Neuronal stem cell (in vitro differentiated cells): ENCODE measurements around the gene NPM1.

Experiments
- DNase-seq: peaks from one replicate; pipeline ENCODE4 v3.0.0-alpha.2; 2013; ENCODE audit warnings: low spot score
- H2AFZ ChIP-seq: one replicate; pipeline ENCODE4 v1.6.1; 2013; ENCODE audit warnings: mild to moderate bottlenecking, low read length, inconsistent platforms
- H2AK5ac ChIP-seq: 2 replicates; pipeline ENCODE4 v1.6.1; 2013; ENCODE audit warnings: low read depth, mild to moderate bottlenecking, inconsistent platforms, low read length, moderate library complexity, mixed read lengths
- H2BK120ac ChIP-seq: 2 replicates; pipeline ENCODE4 v1.6.1; 2013; ENCODE audit warnings: low read depth, mild to moderate bottlenecking, inconsistent platforms, low read length, moderate library complexity, mixed read lengths
- H2BK12ac ChIP-seq: one replicate; pipeline ENCODE4 v1.6.1; 2013; ENCODE audit warnings: low read length, inconsistent platforms
- H2BK15ac ChIP-seq: 2 replicates; pipeline ENCODE4 v1.6.1; 2013; ENCODE audit warnings: mild to moderate bottlenecking, low read length, inconsistent platforms, mixed read lengths
- H2BK5ac ChIP-seq: one replicate; pipeline ENCODE4 v1.6.1; 2013; ENCODE audit warnings: inconsistent platforms, mild to moderate bottlenecking, low read length, moderate library complexity
- H3K14ac ChIP-seq: one replicate; pipeline ENCODE4 v1.6.1; 2013; ENCODE audit warnings: low read length, inconsistent platforms
- H3K18ac ChIP-seq: 2 replicates; pipeline ENCODE4 v1.6.1; 2013; ENCODE audit warnings: low read length, inconsistent platforms
- H3K23ac ChIP-seq: 2 replicates; pipeline ENCODE4 v1.6.1; 2013; ENCODE audit warnings: low read depth, mild to moderate bottlenecking, mixed read lengths, low read length, inconsistent platforms; ENCODE audit not compliant: poor library complexity
- H3K27ac ChIP-seq: replicated peaks from 3 replicates; pipeline ENCODE4 v1.5.1; 2013; ENCODE audit warnings: low read length, inconsistent platforms
- H3K27me3 ChIP-seq, 3 experiments: 2 replicates each; pipeline ENCODE4 v1.6.1; 2013; ENCODE audit warnings: low read length in 3 of 3, mild to moderate bottlenecking in 2 of 3, inconsistent platforms in 1 of 3, low read depth in 1 of 3, mixed read lengths in 1 of 3, moderate library complexity in 1 of 3; ENCODE audit not compliant: control insufficient read depth in 3 of 3, insufficient read depth in 3 of 3
- H3K36me3 ChIP-seq, 2 donors: replicated peaks in 1 of 2; 2 replicates each; pipeline ENCODE4 v1.6.1; 2013; ENCODE audit warnings: low read length in 2 of 2; ENCODE audit not compliant: control insufficient read depth in 2 of 2, insufficient read depth in 2 of 2
- H3K4ac ChIP-seq: 2 replicates; pipeline ENCODE4 v1.6.1; 2013; ENCODE audit warnings: inconsistent platforms, mild to moderate bottlenecking, low read length, moderate library complexity
- H3K4me1 ChIP-seq, 2 donors: 1 replicate in 1 of 2; 2 replicates in 1 of 2; pipeline ENCODE4 v1.6.1; 2013; ENCODE audit warnings: low read length in 2 of 2, low read depth in 1 of 2; ENCODE audit not compliant: control insufficient read depth in 2 of 2, insufficient read depth in 1 of 2
- H3K4me2 ChIP-seq: one replicate; pipeline ENCODE4 v1.6.1; 2013; ENCODE audit warnings: mild to moderate bottlenecking, low read length, inconsistent platforms; ENCODE audit not compliant: insufficient read depth, poor library complexity, severe bottlenecking
- H3K4me3 ChIP-seq, 2 donors: 2 replicates each; pipeline ENCODE4 v1.5.1; 2013; ENCODE audit warnings: low read length in 2 of 2, mild to moderate bottlenecking in 2 of 2, inconsistent platforms in 1 of 2, moderate library complexity in 1 of 2
- H3K79me1 ChIP-seq: one replicate; pipeline ENCODE4 v1.6.1; 2013; ENCODE audit warnings: low read depth, mild to moderate bottlenecking, inconsistent platforms, low read length, moderate library complexity
- H3K9ac ChIP-seq: one replicate; pipeline ENCODE4 v1.6.1; 2013; ENCODE audit warnings: mild to moderate bottlenecking, low read depth, low read length, inconsistent platforms; ENCODE audit not compliant: poor library complexity
- H3K9me3 ChIP-seq, 2 donors: replicated peaks in 1 of 2; 2 replicates each; pipeline versions ENCODE3 to v1.6.1; 2013; ENCODE audit warnings: low read length in 2 of 2, mild to moderate bottlenecking in 2 of 2, inconsistent platforms in 1 of 2, low read depth in 1 of 2, mixed read lengths in 1 of 2, moderate library complexity in 1 of 2; ENCODE audit not compliant: control insufficient read depth in 2 of 2, insufficient read depth in 1 of 2
- H4K8ac ChIP-seq: one replicate; pipeline ENCODE4 v1.6.1; 2013; ENCODE audit warnings: low read depth, mild to moderate bottlenecking, inconsistent platforms, low read length, moderate library complexity
- H4K91ac ChIP-seq: one replicate; pipeline ENCODE4 v1.6.1; 2013; ENCODE audit warnings: low read length, low read depth, mild to moderate bottlenecking, inconsistent platforms; ENCODE audit not compliant: poor library complexity
- WGBS, 2 donors: extraction: QIAGEN DNeasy Blood & Tissue Kit; methylation state at CpG; one replicate each; pipeline ENCODE4 v1.1.7; 2013; ENCODE audit warnings: missing lambda C conversion rate in 2 of 2, mixed read lengths in 1 of 2; ENCODE audit not compliant: insufficient read length in 2 of 2, insufficient replicate concordance in 1 of 2; ENCODE audit errors: extremely low coverage in 2 of 2; 5-methylcytosine and 5-hydroxymethylcytosine counted together

Gene NPM1

DNA sequence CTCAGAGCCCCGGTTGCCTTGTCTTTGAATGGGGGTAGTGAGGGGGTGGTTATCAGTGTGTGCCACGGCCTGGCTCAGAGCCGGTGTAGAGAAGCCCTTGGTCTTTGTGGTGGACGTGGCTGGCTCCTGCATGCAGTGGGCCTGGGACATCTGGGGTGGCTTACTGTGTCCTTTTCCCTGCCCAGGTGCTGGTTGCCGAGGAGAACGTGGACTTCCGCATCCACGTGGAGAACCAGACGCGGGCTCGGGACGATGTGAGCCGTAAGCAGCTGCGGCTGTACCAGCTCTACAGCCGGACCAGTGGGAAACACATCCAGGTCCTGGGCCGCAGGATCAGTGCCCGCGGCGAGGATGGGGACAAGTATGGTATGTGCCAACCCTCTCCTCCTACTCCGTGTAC, 48.3 kb downstream of the NPM1 start:
- H3K18ac ChIP-seq, result peak overlapping the region; percentile 81
- H3K4me2 ChIP-seq, result no peak overlapping the region
- H3K23ac ChIP-seq, result peak overlapping the region; percentile 66
- no peak for DNase-seq
- no peak overlapping the region for H3K4ac ChIP-seq
- no peak overlapping the region for H4K8ac ChIP-seq
- no peak overlapping the region for H3K4me3 ChIP-seq
- no peaks in the 10 kb centered on the region for H3K9me3 ChIP-seq
- peak overlapping the region; percentile 12 for H2BK15ac ChIP-seq
- H2AFZ ChIP-seq, result no peak overlapping the region
- no peak overlapping the region for H2BK120ac ChIP-seq
- no peaks in the 10 kb centered on the region for H3K36me3 ChIP-seq
- H2BK12ac ChIP-seq, result no peak overlapping the region
- H3K79me1 ChIP-seq, result no peaks in the 10 kb centered on the region
- H3K4me1 ChIP-seq, result peaks cover 8 to 12% of the 10 kb centered on the region in 2 donors
- H2BK5ac ChIP-seq, result no peak overlapping the region
- peak overlapping the region; percentile 17 for H2AK5ac ChIP-seq
- no CpG with 5 or more reads among the region's 20 CpGs for WGBS, 2 donors
- H3K14ac ChIP-seq, result peak overlapping the region; percentile 92
- H4K91ac ChIP-seq, result no peak overlapping the region
- no peak overlapping the region for H3K27ac ChIP-seq
- H3K9ac ChIP-seq, result no peak overlapping the region
- no peaks in the 10 kb centered on the region for H3K27me3 ChIP-seq

DNA sequence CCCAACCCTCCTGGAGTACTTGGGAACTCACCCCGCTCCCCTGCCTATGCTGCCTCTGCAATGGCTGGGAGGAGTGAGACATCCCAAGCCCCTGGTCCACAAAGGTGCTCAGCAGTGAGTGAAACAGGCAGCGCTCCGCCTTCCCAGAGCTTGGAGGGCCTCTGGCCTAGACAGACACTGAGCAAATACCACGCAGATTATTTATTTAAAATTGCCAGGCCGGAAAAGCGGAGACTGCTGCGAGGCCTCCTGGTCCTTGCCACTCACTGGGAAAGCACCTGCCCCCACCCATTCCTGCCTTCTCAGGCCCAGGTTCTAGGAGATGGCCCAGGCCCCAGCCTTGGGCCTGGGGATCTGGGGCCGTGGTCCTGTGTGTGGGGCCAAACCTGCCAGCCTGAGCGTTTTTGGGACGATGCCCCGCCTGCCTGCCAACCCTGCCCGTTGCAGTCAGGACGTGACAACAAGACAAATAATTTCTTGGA, 49.2 kb downstream of the NPM1 start:
- Histone ChIP-seq H2BK15ac (no peak overlapping the region), H3K79me1 (no peaks in the 10 kb centered on the region), H3K4ac (no peak overlapping the region), H3K27ac (no peak overlapping the region), H2BK120ac (peak overlapping the region; percentile 27), H3K36me3 (no peaks in the 10 kb centered on the region), H3K18ac (peak overlapping the region; percentile 25), H3K27me3 (no peaks in the 10 kb centered on the region), H2AK5ac (peak overlapping the region; percentile 19), H3K4me1 (peaks cover 8 to 14% of the 10 kb centered on the region in 2 donors), H3K9me3 (no peaks in the 10 kb centered on the region), H2BK5ac (no peak overlapping the region), H3K9ac (no peak overlapping the region), H3K23ac (no peak overlapping the region), H4K8ac (no peak overlapping the region), H3K14ac (no peak overlapping the region), H4K91ac (no peak overlapping the region), H3K4me3 (no peak overlapping the region), H2AFZ (no peak overlapping the region), H3K4me2 (no peak overlapping the region), H2BK12ac (peak overlapping the region; percentile 1)
- WGBS, 2 donors, result no CpG with 5 or more reads among the region's 13 CpGs
- no peak for DNase-seq

- Histone ChIP-seq H2BK15ac (no peak overlapping the region), H3K27ac (no peak overlapping the region), H3K9me3 (no peaks in the 10 kb centered on the region)
These were observed 49.7 kb downstream of the NPM1 start for GRCh38 chr5:171437286-171437821.

GRCh38 chr5:171438738-171439137, 51.1 kb downstream of the NPM1 start:
- no peak overlapping the region for H3K4ac ChIP-seq
- no peak overlapping the region for H4K91ac ChIP-seq
- no peak overlapping the region for H2BK120ac ChIP-seq
- no peaks in the 10 kb centered on the region for H3K36me3 ChIP-seq
- H3K18ac ChIP-seq, result no peak overlapping the region
- H2BK15ac ChIP-seq, result no peak overlapping the region
- DNase-seq, result no peak
- H3K14ac ChIP-seq, result no peak overlapping the region
- H3K27ac ChIP-seq, result no peak overlapping the region
- H3K79me1 ChIP-seq, result no peaks in the 10 kb centered on the region
- H3K4me3 ChIP-seq, result no peak overlapping the region
- H2BK5ac ChIP-seq, result no peak overlapping the region
- H2AFZ ChIP-seq, result no peak overlapping the region
- no CpG with 5 or more reads among the region's 4 CpGs for WGBS, 2 donors
- H4K8ac ChIP-seq, result no peak overlapping the region
- no peaks in the 10 kb centered on the region for H3K27me3 ChIP-seq
- no peak overlapping the region for H3K23ac ChIP-seq
- H3K4me2 ChIP-seq, result no peak overlapping the region
- no peak overlapping the region for H3K9ac ChIP-seq
- no peak overlapping the region for H2AK5ac ChIP-seq
- peaks cover 0 to 11% of the 10 kb centered on the region in 2 donors for H3K4me1 ChIP-seq
- H3K9me3 ChIP-seq, result no peaks in the 10 kb centered on the region
- H2BK12ac ChIP-seq, result no peak overlapping the region

More at GRCh38 chr5:171437286-171437821, 49.7 kb downstream of the NPM1 start:
- Histone ChIP-seq H3K4me3 (no peak overlapping the region), H2AFZ (peak overlapping the region; percentile 66), H3K36me3 (no peaks in the 10 kb centered on the region), H3K14ac (no peak overlapping the region), H2BK5ac (no peak overlapping the region), H3K27me3 (no peaks in the 10 kb centered on the region), H3K4me2 (no peak overlapping the region), H2BK120ac (peak overlapping the region; percentile 27), H4K8ac (no peak overlapping the region), H3K9ac (peak overlapping the region; percentile 10), H3K79me1 (no peaks in the 10 kb centered on the region), H3K4me1 (peaks cover 8 to 16% of the 10 kb centered on the region in 2 donors), H3K23ac (peak overlapping the region; percentile 40), H3K18ac (peak overlapping the region; percentile 82), H4K91ac (no peak overlapping the region), H3K4ac (no peak overlapping the region), H2AK5ac (no peak overlapping the region), H2BK12ac (peak overlapping the region; percentile 43)
- no peak for DNase-seq
- no CpG with 5 or more reads among the region's 14 CpGs for WGBS, 2 donors
